ENCODE data around the gene TRIM72.
"Not testable (repeated sequence)": the region's sequence is repeated elsewhere in the genome, so short reads cannot be mapped to it uniquely, and the experiment has no call there.

TRIM72 gene, protein sequence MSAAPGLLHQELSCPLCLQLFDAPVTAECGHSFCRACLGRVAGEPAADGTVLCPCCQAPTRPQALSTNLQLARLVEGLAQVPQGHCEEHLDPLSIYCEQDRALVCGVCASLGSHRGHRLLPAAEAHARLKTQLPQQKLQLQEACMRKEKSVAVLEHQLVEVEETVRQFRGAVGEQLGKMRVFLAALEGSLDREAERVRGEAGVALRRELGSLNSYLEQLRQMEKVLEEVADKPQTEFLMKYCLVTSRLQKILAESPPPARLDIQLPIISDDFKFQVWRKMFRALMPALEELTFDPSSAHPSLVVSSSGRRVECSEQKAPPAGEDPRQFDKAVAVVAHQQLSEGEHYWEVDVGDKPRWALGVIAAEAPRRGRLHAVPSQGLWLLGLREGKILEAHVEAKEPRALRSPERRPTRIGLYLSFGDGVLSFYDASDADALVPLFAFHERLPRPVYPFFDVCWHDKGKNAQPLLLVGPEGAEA

DNA sequence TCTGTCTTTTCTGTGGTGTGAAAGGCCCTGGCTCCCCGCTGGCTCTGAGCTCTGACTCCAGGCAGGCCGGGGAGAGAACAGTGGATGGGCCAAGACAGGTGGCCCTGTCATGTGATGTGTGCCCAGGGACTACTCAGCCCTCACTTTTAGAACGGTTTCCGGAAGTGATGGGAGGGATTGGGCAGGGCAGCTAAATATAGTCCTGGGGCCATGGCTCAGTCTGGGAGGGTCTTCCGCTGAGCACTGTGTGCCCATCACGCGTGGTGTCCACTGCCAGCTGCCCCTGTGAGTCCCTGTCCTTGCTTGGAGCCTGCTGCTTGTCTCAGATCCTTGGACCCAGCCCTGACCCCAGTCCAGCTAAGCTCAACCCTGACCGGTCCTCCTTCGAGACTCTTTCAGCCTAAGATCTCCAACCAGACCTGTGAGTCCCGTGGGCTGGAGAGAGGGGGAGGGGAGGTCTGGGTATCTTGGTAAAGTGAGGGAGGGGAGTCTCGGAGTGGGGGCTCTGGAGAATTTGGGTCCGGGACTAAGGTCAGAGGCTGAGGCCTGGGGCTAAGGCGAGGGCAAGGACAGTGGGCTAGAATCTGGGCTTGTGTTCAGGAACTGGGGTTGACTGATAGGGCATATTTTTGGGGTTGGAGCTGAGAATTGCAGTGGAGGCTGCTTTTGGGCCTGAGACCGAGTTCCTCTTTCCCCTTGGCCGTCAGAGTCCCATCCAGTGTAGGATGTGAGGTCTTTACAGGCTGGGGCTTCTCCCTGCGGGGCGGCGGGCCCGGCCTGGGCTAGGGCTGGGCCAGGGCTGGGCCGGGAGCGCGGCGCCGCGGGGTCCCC lies at the start of gene TRIM72:
Gene TRIM72, plus strand, starts transcription at position 243 of the 831 bp plus-strand sequence. CDS start 620 bp downstream, outside the sequence.
- DNase-seq (ENCODE audit: low read depth), result no peak

DNA sequence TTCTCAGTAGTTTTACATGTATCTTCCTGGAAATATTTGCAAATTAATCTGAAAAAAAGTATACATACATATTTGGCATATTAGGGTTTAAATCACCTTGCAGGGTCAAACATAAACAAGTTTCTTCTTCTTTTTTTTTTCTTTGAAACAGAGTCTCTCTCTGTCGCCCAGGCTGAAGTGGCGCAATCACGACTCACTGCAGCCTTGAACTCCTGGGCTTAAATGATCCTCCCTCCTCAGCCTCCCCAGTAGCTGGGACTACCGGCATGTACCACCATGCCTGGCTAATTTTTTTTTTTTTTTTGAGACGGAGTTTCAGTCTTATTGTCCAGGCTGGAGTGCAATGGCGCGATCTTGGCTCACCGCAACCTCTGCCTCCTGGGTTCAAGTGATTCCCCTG lies 46.6 kb upstream of the TRIM72 start:
- DNase-seq (ENCODE audit: low read depth), result no peak

DNA sequence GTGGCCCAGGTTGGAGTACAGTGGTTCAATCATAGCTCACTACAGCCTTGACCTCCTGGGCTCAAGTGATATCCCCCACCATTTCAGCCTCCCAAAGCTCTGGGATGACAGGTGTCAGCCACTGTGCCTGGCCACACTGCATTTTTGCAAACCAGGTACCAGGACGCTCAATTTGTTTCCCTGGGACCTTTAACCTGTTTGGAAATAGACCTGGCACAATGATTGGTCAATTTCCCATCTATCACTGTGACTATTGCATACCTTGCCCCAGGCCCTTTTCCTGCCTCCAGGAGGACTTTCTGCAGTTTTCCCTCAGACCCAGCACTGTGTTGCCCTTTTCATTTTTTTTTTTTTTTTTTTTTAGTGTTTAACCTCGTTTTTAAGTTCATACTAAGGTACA lies 45.1 kb upstream of the TRIM72 start:
- DNase-seq (ENCODE audit: low read depth), result no peak

DNA sequence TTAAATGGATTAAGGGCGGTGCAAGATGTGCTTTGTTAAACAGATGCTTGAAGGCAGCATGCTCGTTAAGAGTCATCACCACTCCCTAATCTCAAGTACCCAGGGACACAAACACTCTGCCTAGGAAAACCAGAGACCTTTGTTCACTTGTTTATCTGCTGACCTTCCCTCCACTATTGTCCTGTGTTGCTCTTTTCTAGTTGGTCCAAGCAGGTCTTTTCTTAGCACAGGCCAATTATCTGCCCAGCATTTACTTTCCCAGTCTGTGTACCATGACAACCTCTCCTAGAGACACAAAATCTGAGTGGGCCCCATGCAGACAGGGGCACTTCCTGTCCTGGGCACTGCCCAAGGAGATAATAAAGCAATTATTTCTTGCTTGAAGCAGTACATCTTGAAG lies 43.9 kb upstream of the TRIM72 start:
- DNase-seq (ENCODE audit: low read depth), result not testable (repeated sequence)

DNA sequence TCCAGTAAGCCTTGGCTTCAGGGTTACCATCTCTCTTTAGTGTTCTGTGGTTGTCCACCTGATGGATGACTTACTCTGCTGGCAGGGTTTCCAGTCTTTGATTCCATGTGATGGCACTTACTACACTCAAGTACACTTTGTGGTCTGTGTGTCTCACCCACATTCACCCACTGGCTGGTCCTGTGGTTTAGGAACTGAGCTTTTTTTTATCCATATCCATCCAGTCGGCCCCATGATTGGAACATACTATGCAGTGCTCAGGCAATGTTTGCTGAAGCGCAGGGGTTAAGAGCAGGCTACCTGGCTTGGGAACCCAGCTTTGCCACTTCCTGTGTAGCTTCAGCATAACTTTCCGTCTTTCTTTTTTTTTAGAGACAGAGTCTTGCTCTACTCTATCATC lies 36.8 kb upstream of the TRIM72 start:
- peak; percentile 35 for DNase-seq (ENCODE audit: low read depth)

DNA sequence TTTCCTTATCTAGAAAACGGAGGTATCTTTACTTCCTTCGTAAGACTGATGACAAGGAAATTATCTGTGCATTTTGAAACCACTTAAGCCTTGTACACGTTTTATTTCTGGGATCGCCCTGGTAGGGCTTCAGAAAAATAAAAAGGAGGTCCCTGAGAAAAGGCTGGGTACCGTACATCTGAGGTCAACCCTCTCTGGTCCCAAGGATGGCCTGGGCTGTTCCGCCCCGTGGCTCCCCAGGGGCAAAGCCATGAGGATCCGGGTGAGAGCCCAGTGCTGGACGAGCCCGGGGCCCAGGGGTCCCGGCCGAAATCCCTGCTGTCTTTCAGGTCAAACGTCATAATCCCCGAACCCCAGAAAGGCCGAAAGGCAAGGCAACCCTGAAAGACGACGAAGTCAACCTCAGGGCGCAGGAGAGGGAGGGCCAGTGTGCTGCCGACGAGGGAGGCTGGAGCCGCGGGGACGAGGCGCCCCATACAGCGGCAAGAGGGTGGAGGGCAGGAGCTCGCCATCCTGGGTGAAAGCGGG lies 34.6 kb upstream of the TRIM72 start:
- no peak for DNase-seq (ENCODE audit: low read depth)

DNA sequence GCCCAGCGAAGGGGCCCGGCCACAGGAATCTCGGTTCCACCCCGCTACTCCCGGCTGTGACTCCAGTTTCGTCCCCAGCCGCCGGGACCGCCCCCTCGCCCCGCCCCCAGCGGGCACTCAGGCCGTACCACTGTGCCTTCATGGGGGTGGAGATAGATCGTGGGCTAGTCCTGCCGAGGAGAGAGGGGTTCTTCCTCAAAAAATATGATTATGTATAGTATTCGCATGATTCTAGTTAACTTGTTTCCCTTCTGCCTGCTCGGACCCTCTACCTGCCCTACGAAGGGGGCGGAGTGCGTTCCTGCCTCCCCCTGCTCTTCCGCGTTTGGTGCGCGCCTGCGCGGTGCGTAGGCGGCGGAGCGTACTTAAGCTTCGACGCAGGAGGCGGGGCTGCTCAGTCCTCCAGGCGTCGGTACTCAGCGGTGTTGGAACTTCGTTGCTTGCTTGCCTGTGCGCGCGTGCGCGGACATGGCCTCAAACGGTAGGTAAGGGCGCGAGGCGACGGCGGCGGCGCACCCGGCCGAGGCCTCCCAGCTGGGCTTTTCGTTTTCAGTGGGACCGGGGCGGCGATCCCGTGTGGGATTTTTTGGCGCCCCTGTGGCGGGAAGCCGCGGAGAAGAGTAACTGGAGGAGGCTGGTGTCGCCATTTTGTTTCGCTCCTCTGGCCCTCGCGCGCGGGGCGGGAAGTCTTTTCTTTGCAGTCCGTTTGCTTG lies 34.0 kb upstream of the TRIM72 start, which contains the start of gene FUS:
Gene FUS, plus strand, starts transcription at position 393 of the 713 bp plus-strand sequence. Its CDS starts 76 bp downstream, at position 469.
- DNase-seq (ENCODE audit: low read depth), result peak; percentile 85

DNA sequence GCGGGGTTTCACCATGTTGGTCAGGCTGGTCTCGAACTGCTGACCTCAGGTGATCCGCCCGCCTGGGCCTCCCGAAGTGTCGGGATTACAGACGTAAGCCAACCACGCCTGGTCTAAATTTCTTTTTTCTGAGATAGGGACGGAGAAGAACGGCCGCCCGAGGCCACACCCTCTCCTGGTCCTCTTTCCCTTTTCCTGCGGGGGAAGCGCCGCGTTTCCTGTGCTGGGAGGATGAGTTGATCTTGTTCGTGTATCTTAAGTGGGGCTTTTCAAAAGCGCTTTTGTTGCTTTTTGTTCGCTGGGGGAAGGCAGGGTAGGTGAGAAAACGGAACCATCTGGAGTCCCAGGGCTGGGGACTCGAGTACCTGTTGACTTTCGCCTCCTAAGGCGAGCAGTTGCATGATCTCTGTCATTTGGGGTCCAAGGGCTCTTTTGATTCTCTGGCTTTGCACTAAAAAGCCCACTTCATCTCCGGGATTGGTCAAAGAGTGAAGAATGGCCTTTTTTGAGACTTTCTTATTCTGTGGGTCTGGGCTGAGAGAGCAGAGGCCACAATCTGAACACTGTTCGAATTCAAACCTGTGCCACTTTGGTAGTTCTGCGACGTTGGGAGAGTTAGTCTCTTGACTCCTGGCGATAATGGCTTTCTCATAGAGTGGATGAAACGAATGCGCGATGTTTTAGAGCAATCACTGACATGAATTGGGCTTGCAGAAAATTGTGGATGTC lies 32.7 kb upstream of the TRIM72 start:
- no peak for DNase-seq (ENCODE audit: low read depth)

DNA sequence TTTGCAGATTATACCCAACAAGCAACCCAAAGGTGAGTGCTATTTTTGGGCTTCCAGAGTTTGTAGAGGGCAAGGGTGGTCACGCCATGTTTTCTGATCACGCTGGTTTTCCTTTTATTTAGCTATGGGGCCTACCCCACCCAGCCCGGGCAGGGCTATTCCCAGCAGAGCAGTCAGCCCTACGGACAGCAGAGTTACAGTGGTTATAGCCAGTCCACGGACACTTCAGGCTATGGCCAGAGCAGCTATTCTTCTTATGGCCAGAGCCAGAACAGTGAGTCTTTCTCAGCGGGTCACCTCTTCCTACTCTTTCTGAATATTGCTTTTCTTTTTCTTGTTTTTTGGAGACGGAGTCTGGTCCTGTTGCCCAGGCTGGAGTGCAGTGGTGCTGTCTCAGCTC lies 31.5 kb upstream of the TRIM72 start:
- DNase-seq (ENCODE audit: low read depth), result no peak

DNA sequence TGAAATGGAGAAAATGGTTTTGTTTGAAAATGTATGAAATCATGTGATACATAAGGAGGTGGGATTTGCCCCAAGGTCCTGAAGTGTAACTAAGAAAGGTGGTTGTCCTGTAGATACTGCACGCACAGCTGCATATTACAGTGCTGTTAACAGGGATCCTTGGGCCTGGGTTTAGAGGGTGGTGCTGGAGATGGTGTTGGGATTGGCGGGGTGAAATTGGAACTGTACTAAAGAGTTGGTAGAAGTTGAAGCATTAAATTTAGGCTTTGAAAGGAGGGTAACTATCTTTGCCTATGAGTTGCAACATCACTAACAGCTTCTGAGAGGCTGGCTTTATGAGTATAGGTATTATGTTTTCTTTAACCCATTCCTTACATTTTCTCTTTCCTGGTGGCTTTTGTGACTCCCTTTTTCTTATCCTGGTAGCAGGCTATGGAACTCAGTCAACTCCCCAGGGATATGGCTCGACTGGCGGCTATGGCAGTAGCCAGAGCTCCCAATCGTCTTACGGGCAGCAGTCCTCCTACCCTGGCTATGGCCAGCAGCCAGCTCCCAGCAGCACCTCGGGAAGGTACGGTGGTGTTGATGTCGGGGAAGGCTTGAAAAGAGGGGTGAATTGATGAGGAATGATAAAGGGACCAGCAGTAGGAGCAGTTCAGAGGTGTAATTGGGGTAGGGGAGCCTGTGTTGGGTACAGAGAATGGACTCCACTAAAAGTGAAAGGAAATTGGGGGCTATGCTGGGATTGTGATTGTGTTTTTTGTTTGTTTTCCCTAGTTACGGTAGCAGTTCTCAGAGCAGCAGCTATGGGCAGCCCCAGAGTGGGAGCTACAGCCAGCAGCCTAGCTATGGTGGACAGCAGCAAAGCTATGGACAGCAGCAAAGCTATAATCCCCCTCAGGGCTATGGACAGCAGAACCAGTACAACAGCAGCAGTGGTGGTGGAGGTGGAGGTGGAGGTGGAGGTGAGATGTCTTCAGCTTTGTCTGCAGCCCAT lies 30.2 kb upstream of the TRIM72 start:
- DNase-seq (ENCODE audit: low read depth), result no peak

DNA sequence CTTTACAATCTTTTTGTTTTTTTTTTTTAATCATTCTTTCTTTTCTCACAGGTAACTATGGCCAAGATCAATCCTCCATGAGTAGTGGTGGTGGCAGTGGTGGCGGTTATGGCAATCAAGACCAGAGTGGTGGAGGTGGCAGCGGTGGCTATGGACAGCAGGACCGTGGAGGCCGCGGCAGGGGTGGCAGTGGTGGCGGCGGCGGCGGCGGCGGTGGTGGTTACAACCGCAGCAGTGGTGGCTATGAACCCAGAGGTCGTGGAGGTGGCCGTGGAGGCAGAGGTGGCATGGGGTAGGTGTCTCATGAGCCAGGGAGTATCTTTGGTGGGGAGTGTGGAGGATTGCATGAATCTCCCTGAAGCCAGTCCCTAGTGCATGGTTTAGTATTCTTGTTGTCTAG lies 29.0 kb upstream of the TRIM72 start:
- DNase-seq (ENCODE audit: low read depth), result no peak

DNA sequence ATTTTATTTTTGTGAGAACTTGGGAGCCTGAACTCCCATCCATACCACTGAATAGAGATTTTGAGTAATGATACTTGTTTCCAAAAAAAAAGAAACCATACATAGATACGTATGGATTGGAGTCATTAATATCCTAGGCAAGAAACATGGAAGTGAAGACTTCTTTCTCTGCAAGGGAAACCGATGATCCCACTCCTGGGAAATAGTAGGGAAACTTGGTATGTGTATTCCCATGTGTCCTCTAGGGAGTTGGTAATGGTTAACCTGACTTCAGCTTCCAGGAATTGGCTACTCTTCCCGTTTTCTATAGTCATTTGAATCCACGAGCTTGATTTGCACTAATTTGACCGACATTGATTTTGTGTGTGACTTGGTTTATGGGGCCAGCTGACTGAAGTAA lies 28.6 kb upstream of the TRIM72 start:
- DNase-seq (ENCODE audit: low read depth), result no peak

DNA sequence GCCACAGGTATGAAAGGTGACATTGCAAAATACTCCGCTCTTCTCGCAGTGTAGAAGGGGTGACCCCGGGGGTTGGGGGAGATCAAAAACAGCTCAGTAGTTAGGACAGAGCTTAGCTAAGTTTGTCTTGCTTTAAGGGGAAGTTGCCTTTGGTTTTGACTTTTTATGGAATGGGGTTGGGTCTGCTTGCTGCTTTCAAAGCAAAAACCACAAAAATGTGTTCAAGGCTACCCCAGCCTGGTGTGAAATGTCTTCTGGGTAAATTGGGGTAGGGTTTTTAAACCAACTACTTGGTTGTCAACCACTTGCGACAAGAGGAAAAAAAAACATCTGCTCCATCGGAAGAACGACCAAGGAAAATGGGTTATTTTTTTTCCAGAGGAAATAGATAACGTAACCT lies 27.7 kb upstream of the TRIM72 start:
- DNase-seq (ENCODE audit: low read depth), result no peak

DNA sequence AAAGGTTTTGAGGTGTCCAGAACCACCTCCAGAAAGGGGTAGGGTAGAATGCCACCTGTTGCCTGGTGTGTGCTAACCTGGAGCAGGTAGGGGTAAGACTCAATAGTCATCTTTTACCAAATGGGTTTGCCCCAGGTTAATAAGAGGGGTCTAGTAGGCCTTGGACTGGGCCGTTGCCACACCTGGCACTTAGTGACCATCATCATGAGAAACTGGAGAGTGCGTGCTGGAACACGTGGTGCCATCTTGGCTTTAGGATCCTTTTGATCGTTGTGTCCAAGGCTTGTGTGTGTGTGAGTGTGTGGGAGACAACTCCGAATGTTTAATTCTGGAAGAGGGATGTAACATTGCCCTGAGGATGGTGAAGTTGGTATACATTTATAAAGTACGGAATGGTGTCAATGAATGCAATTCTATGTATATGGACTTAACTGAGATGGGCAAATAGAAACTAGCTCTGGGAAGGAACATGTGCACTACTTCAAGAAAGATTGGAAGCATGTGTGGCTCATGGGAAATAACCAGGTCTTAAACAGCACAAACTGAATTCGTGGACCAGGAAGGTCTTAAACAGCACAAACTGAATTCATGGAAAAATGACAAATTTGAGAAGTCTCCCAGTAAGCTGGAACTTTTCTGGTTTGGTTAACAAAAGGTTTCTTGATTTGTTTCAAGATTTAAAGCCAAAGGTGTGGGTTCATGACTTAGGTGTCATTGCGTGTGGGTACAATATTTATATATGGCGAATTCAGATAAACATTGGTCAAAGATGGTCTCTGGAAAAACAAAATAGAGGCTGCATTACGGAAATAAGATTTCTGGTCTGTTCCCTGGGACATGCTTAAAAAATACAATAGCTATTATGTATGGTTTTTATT lies 26.8 kb upstream of the TRIM72 start:
- no peak for DNase-seq (ENCODE audit: low read depth)

DNA sequence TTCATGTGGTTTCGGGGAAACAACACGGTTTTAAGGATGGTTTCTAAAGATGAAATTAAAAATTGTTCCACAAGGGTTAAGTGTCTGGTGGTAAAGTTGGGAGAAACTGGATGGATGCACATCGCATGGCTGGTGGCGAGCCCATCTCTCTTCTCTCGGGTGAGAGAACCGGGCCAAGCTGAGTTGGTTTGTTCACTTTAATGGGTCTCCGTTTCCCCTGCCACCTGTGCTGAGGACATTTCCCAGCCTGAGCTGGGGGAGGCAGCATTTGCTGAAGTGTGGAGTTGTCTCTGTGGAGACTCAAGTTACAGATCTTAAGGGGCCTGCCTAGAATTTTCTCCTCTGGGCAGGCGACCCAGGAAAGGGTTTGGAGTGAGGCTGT lies 26.1 kb upstream of the TRIM72 start:
- no peak for DNase-seq (ENCODE audit: low read depth)

DNA sequence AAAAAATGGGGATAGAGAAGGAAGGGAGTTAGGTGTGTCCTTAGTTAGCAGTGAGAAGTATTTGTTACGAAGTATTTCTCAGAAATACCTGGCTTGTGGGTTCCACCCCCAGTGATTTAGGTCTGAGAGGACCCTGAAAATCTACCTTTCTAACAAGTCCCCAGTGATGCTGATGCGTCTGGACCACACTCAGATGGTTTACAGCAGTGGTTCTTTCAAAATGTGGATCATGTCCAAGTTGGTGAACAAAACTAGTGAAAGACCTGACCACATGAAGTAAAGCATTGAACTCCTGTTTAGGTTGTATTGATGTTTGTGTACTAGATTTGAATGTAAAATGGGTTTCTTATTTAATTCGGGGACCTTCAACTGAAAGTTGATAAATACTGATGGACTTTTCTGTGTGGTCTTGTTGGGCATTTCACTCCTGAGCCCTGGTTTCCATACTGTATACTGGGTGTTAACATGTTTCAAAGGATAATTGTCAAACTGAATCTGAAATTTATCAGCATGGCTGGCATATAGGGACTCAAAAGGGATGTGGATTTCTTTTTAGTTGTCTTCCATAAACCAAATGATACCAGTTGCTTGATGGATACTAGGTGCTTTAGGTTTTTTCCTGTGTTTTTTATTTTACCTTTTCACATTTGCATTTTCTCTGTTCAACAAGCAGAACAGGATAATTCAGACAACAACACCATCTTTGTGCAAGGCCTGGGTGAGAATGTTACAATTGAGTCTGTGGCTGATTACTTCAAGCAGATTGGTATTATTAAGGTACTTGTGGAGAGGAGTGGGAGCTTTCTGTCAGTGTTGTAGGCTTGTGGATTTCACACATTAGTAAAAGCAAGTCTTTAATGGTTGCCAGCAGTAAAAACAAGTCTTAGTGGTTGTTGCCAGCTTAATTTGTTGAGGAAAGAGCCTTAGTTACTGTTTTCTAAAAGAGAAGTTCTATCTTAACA lies 25.2 kb upstream of the TRIM72 start:
- no peak for DNase-seq (ENCODE audit: low read depth)

DNA sequence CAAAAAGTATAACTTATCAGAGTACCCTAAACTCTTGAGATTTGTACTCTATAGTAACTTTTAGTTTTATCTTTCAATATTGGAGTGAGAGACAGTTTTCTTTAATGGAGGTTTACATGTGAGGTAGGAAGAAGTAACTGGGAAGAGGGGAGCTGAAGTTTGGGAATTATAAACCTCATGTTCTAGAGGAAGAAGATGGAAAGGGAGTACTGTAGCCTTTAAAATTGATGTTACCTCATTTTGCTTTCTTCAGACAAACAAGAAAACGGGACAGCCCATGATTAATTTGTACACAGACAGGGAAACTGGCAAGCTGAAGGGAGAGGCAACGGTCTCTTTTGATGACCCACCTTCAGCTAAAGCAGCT lies 24.5 kb upstream of the TRIM72 start:
- no peak for DNase-seq (ENCODE audit: low read depth)

DNA sequence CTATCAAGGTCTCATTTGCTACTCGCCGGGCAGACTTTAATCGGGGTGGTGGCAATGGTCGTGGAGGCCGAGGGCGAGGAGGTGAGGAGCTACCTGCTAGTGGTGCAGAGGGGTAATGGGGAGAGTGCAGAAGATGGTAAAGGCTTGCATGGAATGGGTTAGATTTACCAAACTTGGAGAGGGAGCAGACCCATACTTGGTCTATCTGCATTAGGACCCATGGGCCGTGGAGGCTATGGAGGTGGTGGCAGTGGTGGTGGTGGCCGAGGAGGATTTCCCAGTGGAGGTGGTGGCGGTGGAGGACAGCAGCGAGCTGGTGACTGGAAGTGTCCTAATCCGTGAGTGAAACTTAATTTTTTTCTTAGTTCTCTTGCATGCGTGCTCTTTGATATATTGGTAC lies 23.9 kb upstream of the TRIM72 start:
- no peak for DNase-seq (ENCODE audit: low read depth)

Measured in activated T-cell treated with anti-CD3 and anti-CD28 coated beads for 24 hours (primary cell).